Measurements from ENCODE around the gene COX7A1. TPM values are rescaled to one million over a fixed set of nuclear protein-coding genes. Genes with fewer than 3 reads are reported as not detected.
A peak's percentile ranks its signal among the peaks of the same experiment; 100 is the strongest.

The COX7A1 gene
- total and polyA plus RNA-seq, 10 of the 15 experiments (the other 5 are each of a cell fraction or from before 2014, with no cell fraction given), result not detected

- TF ChIP-seq, protein P1, sequence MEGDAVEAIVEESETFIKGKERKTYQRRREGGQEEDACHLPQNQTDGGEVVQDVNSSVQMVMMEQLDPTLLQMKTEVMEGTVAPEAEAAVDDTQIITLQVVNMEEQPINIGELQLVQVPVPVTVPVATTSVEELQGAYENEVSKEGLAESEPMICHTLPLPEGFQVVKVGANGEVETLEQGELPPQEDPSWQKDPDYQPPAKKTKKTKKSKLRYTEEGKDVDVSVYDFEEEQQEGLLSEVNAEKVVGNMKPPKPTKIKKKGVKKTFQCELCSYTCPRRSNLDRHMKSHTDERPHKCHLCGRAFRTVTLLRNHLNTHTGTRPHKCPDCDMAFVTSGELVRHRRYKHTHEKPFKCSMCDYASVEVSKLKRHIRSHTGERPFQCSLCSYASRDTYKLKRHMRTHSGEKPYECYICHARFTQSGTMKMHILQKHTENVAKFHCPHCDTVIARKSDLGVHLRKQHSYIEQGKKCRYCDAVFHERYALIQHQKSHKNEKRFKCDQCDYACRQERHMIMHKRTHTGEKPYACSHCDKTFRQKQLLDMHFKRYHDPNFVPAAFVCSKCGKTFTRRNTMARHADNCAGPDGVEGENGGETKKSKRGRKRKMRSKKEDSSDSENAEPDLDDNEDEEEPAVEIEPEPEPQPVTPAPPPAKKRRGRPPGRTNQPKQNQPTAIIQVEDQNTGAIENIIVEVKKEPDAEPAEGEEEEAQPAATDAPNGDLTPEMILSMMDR (IDR thresholded peaks at IDR 0.05 in 2 of 3, conservative IDR thresholded peaks at IDR 0.05 in 1 of 3; ENCODE audit: control insufficient read depth in 2 of 3, extremely low read depth in 1 of 3, insufficient read depth in 1 of 3, low read depth in 3 of 3, low read length in 3 of 3), result no peak
- TF ChIP-seq SUZ12 (IDR thresholded peaks at IDR 0.05; ENCODE audit: unreplicated experiment) (no peak), SMC3 (IDR thresholded peaks at IDR 0.05; ENCODE audit: borderline replicate concordance, low read length) (no peak), YBX1 (IDR thresholded peaks at IDR 0.05) (no peak), RFX5 (IDR thresholded peaks at IDR 0.05; ENCODE audit: low read depth, low read length) (0 out of 2 replicates have a peak, but pooled peaks have one; percentile 3), NKRF (conservative IDR thresholded peaks at IDR 0.05) (peak; percentile 14), TAF1 (IDR thresholded peaks at IDR 0.05; ENCODE audit: borderline replicate concordance, low read depth, low read length) (peak; percentile 84; the same call in 1 of the 2 replicates), POU2F2 (IDR thresholded peaks at IDR 0.05; ENCODE audit: borderline replicate concordance, low read depth, low read length) (peak; percentile 45; the same call in 1 of the 3 replicates), ZNF207 (IDR thresholded peaks at IDR 0.05; ENCODE audit: borderline replicate concordance) (no peak; the same call in 1 of the 2 replicates), MYC (IDR thresholded peaks at IDR 0.05; ENCODE audit: insufficient read depth, insufficient read length, insufficient replicate concordance, low read length, severe bottlenecking) (no peak), EGR1 (IDR thresholded peaks at IDR 0.05; ENCODE audit: borderline replicate concordance in 1 of 2, low read depth in 2 of 2, low read length in 2 of 2) (0 out of 3 replicates have a peak, but pooled peaks of 1 of the 2 experiments have one; percentile 11), BACH1 (IDR thresholded peaks at IDR 0.05; ENCODE audit: borderline replicate concordance) (peak; percentile 76; the same call in 1 of the 2 replicates), E2F4 (IDR thresholded peaks at IDR 0.05; ENCODE audit: low read depth, low read length) (no peak; the same call in 1 of the 2 replicates), SREBF2 (IDR thresholded peaks at IDR 0.05; ENCODE audit: low read length) (no peak)
- TF ChIP-seq, protein P2, sequence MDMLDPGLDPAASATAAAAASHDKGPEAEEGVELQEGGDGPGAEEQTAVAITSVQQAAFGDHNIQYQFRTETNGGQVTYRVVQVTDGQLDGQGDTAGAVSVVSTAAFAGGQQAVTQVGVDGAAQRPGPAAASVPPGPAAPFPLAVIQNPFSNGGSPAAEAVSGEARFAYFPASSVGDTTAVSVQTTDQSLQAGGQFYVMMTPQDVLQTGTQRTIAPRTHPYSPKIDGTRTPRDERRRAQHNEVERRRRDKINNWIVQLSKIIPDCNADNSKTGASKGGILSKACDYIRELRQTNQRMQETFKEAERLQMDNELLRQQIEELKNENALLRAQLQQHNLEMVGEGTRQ (IDR thresholded peaks at IDR 0.05; ENCODE audit: borderline replicate concordance, low read depth, low read length), result no peak
- TF ChIP-seq, protein P3, sequence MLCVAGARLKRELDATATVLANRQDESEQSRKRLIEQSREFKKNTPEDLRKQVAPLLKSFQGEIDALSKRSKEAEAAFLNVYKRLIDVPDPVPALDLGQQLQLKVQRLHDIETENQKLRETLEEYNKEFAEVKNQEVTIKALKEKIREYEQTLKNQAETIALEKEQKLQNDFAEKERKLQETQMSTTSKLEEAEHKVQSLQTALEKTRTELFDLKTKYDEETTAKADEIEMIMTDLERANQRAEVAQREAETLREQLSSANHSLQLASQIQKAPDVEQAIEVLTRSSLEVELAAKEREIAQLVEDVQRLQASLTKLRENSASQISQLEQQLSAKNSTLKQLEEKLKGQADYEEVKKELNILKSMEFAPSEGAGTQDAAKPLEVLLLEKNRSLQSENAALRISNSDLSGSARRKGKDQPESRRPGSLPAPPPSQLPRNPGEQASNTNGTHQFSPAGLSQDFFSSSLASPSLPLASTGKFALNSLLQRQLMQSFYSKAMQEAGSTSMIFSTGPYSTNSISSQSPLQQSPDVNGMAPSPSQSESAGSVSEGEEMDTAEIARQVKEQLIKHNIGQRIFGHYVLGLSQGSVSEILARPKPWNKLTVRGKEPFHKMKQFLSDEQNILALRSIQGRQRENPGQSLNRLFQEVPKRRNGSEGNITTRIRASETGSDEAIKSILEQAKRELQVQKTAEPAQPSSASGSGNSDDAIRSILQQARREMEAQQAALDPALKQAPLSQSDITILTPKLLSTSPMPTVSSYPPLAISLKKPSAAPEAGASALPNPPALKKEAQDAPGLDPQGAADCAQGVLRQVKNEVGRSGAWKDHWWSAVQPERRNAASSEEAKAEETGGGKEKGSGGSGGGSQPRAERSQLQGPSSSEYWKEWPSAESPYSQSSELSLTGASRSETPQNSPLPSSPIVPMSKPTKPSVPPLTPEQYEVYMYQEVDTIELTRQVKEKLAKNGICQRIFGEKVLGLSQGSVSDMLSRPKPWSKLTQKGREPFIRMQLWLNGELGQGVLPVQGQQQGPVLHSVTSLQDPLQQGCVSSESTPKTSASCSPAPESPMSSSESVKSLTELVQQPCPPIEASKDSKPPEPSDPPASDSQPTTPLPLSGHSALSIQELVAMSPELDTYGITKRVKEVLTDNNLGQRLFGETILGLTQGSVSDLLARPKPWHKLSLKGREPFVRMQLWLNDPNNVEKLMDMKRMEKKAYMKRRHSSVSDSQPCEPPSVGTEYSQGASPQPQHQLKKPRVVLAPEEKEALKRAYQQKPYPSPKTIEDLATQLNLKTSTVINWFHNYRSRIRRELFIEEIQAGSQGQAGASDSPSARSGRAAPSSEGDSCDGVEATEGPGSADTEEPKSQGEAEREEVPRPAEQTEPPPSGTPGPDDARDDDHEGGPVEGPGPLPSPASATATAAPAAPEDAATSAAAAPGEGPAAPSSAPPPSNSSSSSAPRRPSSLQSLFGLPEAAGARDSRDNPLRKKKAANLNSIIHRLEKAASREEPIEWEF (IDR thresholded peaks at IDR 0.05; ENCODE audit: insufficient replicate concordance, low read depth, low read length), result no peak
These were observed 36.5 kb downstream of the COX7A1 start, which contains the start of gene TBCB (continued) for GRCh38 chr19:36115453-36116343.

Measured in GM12878 (cell line).